Measurements from ENCODE around the gene LRRC3B.
"Not testable (repeated sequence)": the region's sequence is repeated elsewhere in the genome, so short reads cannot be mapped to it uniquely, and the experiment has no call there.

DNA sequence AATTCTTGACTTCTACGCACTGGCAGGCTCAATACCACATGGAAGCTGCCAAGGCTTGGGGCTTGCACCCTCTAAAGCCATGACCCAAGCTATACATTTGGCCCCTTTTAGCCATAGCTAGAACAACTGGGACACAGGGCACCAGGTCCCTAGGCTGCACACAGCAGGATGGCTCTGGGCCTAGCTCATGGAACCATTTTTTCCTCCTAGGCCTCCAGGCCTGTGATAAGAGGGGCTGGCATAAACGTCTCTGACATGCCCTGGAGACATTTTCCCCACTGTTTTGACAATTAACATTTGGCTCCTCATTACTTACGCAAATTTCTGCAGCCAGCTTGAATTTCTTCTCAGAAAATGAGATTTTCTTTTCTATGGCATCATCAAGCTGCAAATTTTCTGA lies 18.8 kb upstream of the LRRC3B start:
- TF ChIP-seq, protein P1, sequence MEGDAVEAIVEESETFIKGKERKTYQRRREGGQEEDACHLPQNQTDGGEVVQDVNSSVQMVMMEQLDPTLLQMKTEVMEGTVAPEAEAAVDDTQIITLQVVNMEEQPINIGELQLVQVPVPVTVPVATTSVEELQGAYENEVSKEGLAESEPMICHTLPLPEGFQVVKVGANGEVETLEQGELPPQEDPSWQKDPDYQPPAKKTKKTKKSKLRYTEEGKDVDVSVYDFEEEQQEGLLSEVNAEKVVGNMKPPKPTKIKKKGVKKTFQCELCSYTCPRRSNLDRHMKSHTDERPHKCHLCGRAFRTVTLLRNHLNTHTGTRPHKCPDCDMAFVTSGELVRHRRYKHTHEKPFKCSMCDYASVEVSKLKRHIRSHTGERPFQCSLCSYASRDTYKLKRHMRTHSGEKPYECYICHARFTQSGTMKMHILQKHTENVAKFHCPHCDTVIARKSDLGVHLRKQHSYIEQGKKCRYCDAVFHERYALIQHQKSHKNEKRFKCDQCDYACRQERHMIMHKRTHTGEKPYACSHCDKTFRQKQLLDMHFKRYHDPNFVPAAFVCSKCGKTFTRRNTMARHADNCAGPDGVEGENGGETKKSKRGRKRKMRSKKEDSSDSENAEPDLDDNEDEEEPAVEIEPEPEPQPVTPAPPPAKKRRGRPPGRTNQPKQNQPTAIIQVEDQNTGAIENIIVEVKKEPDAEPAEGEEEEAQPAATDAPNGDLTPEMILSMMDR (tag by site-specific recombination; IDR thresholded peaks at IDR 0.05), result not testable (repeated sequence)
- TF ChIP-seq ZNF549 (tag by site-specific recombination; IDR thresholded peaks at IDR 0.05); HOXA7 (CRISPR knock-in tag; IDR thresholded peaks at IDR 0.05; ENCODE audit: borderline replicate concordance); MYNN (tag by site-specific recombination; IDR thresholded peaks at IDR 0.05; ENCODE audit: borderline replicate concordance); ZNF121 (tag by site-specific recombination; IDR thresholded peaks at IDR 0.05); YY2 (tag by site-specific recombination; IDR thresholded peaks at IDR 0.05); KLF9 (tag by site-specific recombination; IDR thresholded peaks at IDR 0.05; ENCODE audit: low read depth); ZNF324 (tag by site-specific recombination; IDR thresholded peaks at IDR 0.05); ZBTB8A (tag by site-specific recombination; IDR thresholded peaks at IDR 0.05); ZBTB21 (tag by site-specific recombination; IDR thresholded peaks at IDR 0.05): not testable (repeated sequence)
- TF ChIP-seq, protein P2, sequence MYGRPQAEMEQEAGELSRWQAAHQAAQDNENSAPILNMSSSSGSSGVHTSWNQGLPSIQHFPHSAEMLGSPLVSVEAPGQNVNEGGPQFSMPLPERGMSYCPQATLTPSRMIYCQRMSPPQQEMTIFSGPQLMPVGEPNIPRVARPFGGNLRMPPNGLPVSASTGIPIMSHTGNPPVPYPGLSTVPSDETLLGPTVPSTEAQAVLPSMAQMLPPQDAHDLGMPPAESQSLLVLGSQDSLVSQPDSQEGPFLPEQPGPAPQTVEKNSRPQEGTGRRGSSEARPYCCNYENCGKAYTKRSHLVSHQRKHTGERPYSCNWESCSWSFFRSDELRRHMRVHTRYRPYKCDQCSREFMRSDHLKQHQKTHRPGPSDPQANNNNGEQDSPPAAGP (tag by site-specific recombination; IDR thresholded peaks at IDR 0.05), result not testable (repeated sequence)
- TF ChIP-seq, protein P3, sequence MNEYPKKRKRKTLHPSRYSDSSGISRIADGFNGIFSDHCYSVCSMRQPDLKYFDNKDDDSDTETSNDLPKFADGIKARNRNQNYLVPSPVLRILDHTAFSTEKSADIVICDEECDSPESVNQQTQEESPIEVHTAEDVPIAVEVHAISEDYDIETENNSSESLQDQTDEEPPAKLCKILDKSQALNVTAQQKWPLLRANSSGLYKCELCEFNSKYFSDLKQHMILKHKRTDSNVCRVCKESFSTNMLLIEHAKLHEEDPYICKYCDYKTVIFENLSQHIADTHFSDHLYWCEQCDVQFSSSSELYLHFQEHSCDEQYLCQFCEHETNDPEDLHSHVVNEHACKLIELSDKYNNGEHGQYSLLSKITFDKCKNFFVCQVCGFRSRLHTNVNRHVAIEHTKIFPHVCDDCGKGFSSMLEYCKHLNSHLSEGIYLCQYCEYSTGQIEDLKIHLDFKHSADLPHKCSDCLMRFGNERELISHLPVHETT (tag by site-specific recombination; IDR thresholded peaks at IDR 0.05), result not testable (repeated sequence)

Data from HEK293 (cell line).